ENCODE results near the gene SLC9A4.

Gene SLC9A4

DNA sequence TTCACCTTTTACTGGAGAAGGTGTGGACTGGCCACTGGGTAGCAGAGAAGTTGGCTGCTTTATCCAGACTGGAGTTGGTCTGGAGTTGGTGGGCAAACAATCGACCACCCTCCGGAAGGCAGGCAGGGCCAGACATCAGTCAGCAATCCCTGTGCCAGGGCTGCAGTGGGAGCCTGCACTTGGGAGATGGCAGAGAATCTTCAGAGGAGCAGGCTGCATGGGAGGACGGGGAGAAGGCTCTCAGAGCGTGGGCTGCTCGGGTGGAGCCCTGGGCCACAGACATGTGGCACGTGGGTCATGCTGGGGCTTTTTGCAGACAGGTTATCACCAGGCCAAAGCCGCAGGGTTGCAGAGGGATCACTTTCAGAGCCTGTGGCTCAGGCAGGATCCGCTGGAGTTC is 29.6 kb downstream of the SLC9A4 start:
- Histone ChIP-seq H3K9me3 (replicated peaks in 1 of 11) (no peaks in the 10 kb centered on the region), H3K4me1 (peaks cover 0 to 21% (median 0%) of the 10 kb centered on the region in 10 experiments; a peak in 6 of 20 replicates), H3K4me2 (no peak overlapping the region), H3K27me3 (no peaks in the 10 kb centered on the region), H3K4me3 (no peak overlapping the region), H3K27ac (no peak overlapping the region), H3K9ac (no peak overlapping the region), H4K20me1 (no peaks in the 10 kb centered on the region), H3K36me3 (no peaks in the 10 kb centered on the region)
- no peak for TF ChIP-seq Cebpa-rat (IDR thresholded peaks at IDR 0.05)

- Histone ChIP-seq H3K4me3 (no peak overlapping the region), H3K4me2 (no peak overlapping the region), H3K9ac (no peak overlapping the region), H4K20me1 (no peaks in the 10 kb centered on the region), H3K27ac (no peak overlapping the region), H3K9me3 (replicated peaks in 1 of 11) (peaks cover 0 to 9% (median 4%) of the 10 kb centered on the region in 11 experiments; a peak in 8 of 22 replicates), H3K4me1 (peaks cover 6 to 17% (median 11%) of the 10 kb centered on the region in 10 experiments; a peak in 18 of 20 replicates), H3K36me3 (no peaks in the 10 kb centered on the region), H3K27me3 (no peaks in the 10 kb centered on the region)
- no peak for TF ChIP-seq Cebpa-rat (IDR thresholded peaks at IDR 0.05)
These were observed 31.8 kb downstream of the SLC9A4 start for GRCh38 chr2:102504833-102505232.

- TF ChIP-seq Cebpa-rat (IDR thresholded peaks at IDR 0.05): no peak
- no peak overlapping the region for H3K27ac ChIP-seq
- H3K9ac ChIP-seq: no peak overlapping the region
- H3K27me3 ChIP-seq: no peaks in the 10 kb centered on the region
- H3K4me3 ChIP-seq: no peak overlapping the region
- no peak overlapping the region for H3K4me2 ChIP-seq
- H3K9me3 ChIP-seq (replicated peaks in 1 of 11): peaks cover 0 to 9% (median 4%) of the 10 kb centered on the region in 11 experiments; a peak in 8 of 22 replicates
- peaks cover 6 to 18% (median 11%) of the 10 kb centered on the region in 10 experiments; a peak in 18 of 20 replicates for H3K4me1 ChIP-seq
- H4K20me1 ChIP-seq: no peaks in the 10 kb centered on the region
- H3K36me3 ChIP-seq: no peaks in the 10 kb centered on the region
These were observed 32.3 kb downstream of the SLC9A4 start for GRCh38 chr2:102505290-102505689.

DNA sequence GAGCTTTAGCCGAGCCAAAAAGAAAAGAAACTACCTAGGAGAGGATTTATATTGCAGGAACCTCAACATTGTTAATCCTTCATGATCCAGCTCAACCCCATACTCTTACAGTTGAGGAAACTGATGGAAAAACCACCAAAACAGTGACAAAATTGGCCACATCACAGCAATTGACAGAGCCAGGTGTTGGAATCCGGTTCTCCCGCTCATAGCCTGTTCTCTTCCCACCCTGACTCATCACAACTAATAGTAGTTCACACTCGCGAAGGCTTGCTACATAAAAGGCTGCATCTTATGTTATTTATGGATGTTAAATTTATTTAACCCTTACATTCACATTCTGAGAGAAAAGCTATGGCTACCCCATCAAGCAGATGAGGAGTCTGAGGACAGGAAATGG is 33.7 kb downstream of the SLC9A4 start:
- H3K4me3 ChIP-seq: no peak overlapping the region
- no peaks in the 10 kb centered on the region for H3K27me3 ChIP-seq
- no peaks in the 10 kb centered on the region for H3K36me3 ChIP-seq
- no peak overlapping the region for H3K27ac ChIP-seq
- no peak overlapping the region for H3K9ac ChIP-seq
- peaks cover 0 to 9% (median 4%) of the 10 kb centered on the region in 11 experiments; a peak in 8 of 22 replicates for H3K9me3 ChIP-seq (replicated peaks in 1 of 11)
- H3K4me1 ChIP-seq: peaks cover 6 to 24% (median 11%) of the 10 kb centered on the region in 10 experiments; a peak in 18 of 20 replicates
- no peak overlapping the region for H3K4me2 ChIP-seq
- TF ChIP-seq Cebpa-rat (IDR thresholded peaks at IDR 0.05): no peak
- no peaks in the 10 kb centered on the region for H4K20me1 ChIP-seq

- no peak overlapping the region for H3K9ac ChIP-seq
- H3K9me3 ChIP-seq (replicated peaks in 1 of 11): peaks cover 0 to 9% (median 4%) of the 10 kb centered on the region in 11 experiments; a peak in 8 of 22 replicates
These were observed 35.8 kb downstream of the SLC9A4 start for GRCh38 chr2:102508863-102509262.

GRCh38 chr2:102509749-102510148 is 36.7 kb downstream of the SLC9A4 start:
- Histone ChIP-seq H3K4me2 (peak overlapping the region in 9 of 11 experiments; percentile 3 to 65 (median 38); a peak in 13 of 22 replicates), H3K4me1 (peaks cover 6 to 24% (median 11%) of the 10 kb centered on the region in 10 experiments; a peak in 18 of 20 replicates), H3K27ac (peak overlapping the region in 2 of 11 experiments; percentile 43 to 61; a peak in 3 of 22 replicates), H3K9me3 (replicated peaks in 1 of 11) (peaks cover 0 to 9% (median 4%) of the 10 kb centered on the region in 11 experiments; a peak in 8 of 22 replicates), H4K20me1 (no peaks in the 10 kb centered on the region), H3K36me3 (no peaks in the 10 kb centered on the region), H3K27me3 (no peaks in the 10 kb centered on the region), H3K4me3 (no peak overlapping the region), H3K9ac (no peak overlapping the region)
- TF ChIP-seq Cebpa-rat (IDR thresholded peaks at IDR 0.05): no peak

More at GRCh38 chr2:102508863-102509262, 35.8 kb downstream of the SLC9A4 start:
- Histone ChIP-seq H3K4me3 (no peak overlapping the region), H3K4me1 (peaks cover 6 to 24% (median 11%) of the 10 kb centered on the region in 10 experiments; a peak in 18 of 20 replicates), H3K27me3 (no peaks in the 10 kb centered on the region), H3K4me2 (peak overlapping the region in 10 of 11 experiments; percentile 3 to 65 (median 40); a peak in 17 of 22 replicates), H3K36me3 (no peaks in the 10 kb centered on the region), H4K20me1 (no peaks in the 10 kb centered on the region), H3K27ac (peak overlapping the region in 8 of 11 experiments; percentile 3 to 61 (median 44); a peak in 11 of 22 replicates)
- no peak for TF ChIP-seq Cebpa-rat (IDR thresholded peaks at IDR 0.05)

DNA sequence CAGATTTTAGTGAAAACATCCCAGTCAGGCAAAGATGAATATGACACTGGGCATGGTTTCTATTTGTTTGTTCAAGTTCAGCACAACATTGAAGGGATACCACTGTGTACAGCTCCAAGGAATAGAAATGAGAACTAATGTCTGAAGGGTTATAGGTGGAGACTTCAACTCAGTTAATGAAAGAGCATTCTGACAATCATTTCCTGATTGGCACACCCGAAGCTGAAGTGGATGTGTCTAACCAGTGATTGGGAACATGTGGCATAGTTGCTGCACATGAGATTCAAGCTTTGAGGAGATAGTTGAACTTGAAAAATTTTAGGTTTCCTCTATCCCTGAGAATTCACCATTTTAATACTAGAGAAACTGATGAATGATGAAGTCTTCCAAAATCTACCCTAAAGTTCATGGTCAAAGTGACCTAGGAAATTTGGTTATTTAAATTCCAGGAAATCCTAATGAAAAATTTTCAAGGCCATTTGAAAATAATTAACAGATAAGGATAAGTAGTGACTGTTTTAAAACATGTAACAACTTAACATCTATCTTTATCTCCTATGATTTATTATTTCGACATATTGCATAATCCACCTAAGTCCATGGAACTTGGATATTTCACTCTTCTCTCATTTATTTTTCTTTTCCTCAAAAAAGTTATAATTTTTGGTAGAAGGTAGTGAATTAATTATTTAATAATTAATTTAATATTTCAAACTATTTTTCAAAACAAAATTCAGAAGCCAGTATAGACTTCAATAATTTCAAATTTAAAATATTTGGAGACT is 38.0 kb downstream of the SLC9A4 start:
- Histone ChIP-seq H3K4me2 (peak overlapping the region in 2 of 11 experiments; percentile 55 to 65; a peak in 2 of 22 replicates), H3K4me1 (peaks cover 6 to 24% (median 11%) of the 10 kb centered on the region in 10 experiments; a peak in 18 of 20 replicates), H4K20me1 (no peaks in the 10 kb centered on the region), H3K27ac (no peak overlapping the region), H3K9ac (no peak overlapping the region), H3K4me3 (no peak overlapping the region), H3K36me3 (no peaks in the 10 kb centered on the region), H3K27me3 (no peaks in the 10 kb centered on the region), H3K9me3 (replicated peaks in 1 of 11) (peaks cover 0 to 9% (median 4%) of the 10 kb centered on the region in 11 experiments; a peak in 8 of 22 replicates)
- TF ChIP-seq Cebpa-rat (IDR thresholded peaks at IDR 0.05): no peak

DNA sequence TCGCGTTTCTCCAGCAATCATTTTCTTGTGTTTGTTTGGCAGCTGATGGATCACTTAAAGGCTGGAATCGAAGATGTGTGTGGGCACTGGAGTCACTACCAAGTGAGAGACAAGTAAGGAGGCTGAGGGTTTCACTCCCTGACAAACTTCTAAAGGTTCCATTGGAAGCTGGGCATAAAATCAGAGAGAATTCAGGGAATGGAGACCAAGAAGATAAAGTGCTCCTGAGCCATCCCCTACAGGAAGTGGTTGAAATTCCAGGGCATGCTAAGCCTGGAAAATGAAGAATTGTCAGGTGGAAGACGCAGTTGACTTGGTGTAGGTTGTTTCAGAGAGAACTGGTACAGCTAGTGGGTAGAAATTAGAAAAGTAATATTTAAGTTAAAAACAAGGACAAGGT is 39.1 kb downstream of the SLC9A4 start:
- TF ChIP-seq Cebpa-rat (IDR thresholded peaks at IDR 0.05): no peak
- Histone ChIP-seq H3K27ac (no peak overlapping the region), H3K9ac (no peak overlapping the region)

DNA sequence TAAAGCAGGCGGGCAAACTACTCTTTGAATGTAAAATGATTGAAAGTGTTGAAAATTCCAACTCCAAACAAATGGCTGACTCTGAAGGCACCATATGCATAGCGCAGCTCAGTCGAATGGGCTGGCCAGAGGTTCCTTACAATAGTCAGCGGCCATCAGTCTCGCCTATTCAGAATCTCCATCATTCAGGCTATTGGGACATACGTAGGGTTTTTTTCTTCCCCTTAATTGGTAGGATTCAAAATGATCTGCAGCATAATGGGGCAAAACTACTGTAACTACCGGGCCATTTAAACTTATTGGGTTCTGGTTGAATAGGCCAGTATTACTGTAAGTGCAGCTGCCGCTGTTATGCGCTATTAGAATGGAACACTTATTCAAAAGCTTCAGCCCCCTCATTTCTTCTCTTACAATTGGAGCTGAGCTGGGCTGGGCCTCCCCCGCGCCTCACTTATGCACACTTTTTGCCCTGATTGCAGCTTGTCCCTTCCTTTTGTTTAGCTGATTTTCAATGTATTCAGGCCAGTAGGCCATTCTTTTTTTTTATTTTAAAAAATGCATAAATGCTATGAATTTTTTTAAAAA is 40.4 kb downstream of the SLC9A4 start:
- H3K27ac ChIP-seq: no peak overlapping the region
- H3K9ac ChIP-seq: no peak overlapping the region

More for the DNA sequence above, 39.1 kb downstream of the SLC9A4 start:
- H3K4me3 ChIP-seq: no peak overlapping the region
- no peaks in the 10 kb centered on the region for H4K20me1 ChIP-seq
- no peaks in the 10 kb centered on the region for H3K36me3 ChIP-seq
- H3K9me3 ChIP-seq (replicated peaks in 1 of 11): peaks cover 0 to 9% (median 4%) of the 10 kb centered on the region in 11 experiments; a peak in 8 of 22 replicates
- H3K4me1 ChIP-seq: peaks cover 6 to 24% (median 11%) of the 10 kb centered on the region in 10 experiments; a peak in 18 of 20 replicates
- H3K4me2 ChIP-seq: no peak overlapping the region
- H3K27me3 ChIP-seq: no peaks in the 10 kb centered on the region

More for the DNA sequence above, 40.4 kb downstream of the SLC9A4 start:
- no peaks in the 10 kb centered on the region for H3K27me3 ChIP-seq
- H3K4me3 ChIP-seq: no peak overlapping the region
- TF ChIP-seq Cebpa-rat (IDR thresholded peaks at IDR 0.05): no peak
- peaks cover 6 to 24% (median 11%) of the 10 kb centered on the region in 10 experiments; a peak in 18 of 20 replicates for H3K4me1 ChIP-seq
- H4K20me1 ChIP-seq: no peaks in the 10 kb centered on the region
- peaks cover 0 to 9% (median 4%) of the 10 kb centered on the region in 11 experiments; a peak in 8 of 22 replicates for H3K9me3 ChIP-seq (replicated peaks in 1 of 11)
- no peaks in the 10 kb centered on the region for H3K36me3 ChIP-seq
- no peak overlapping the region for H3K4me2 ChIP-seq

Measured in BLaER1 treated with 17β-estradiol and CSF1 and Interleukin-3, amounts not matched to agents 10 nM and 100 nM (cell line).